LoVo (cell line): ENCODE results near the gene UBAC1.
"Not testable (repeated sequence)": the region's sequence is repeated elsewhere in the genome, so short reads cannot be mapped to it uniquely, and the experiment has no call there.

ENCODE experiments used
- DNase-seq: peaks from one replicate; pipeline ENCODE4 v3.0.0-alpha.2; 2016; ENCODE audit warnings: low spot score

Gene UBAC1

DNA sequence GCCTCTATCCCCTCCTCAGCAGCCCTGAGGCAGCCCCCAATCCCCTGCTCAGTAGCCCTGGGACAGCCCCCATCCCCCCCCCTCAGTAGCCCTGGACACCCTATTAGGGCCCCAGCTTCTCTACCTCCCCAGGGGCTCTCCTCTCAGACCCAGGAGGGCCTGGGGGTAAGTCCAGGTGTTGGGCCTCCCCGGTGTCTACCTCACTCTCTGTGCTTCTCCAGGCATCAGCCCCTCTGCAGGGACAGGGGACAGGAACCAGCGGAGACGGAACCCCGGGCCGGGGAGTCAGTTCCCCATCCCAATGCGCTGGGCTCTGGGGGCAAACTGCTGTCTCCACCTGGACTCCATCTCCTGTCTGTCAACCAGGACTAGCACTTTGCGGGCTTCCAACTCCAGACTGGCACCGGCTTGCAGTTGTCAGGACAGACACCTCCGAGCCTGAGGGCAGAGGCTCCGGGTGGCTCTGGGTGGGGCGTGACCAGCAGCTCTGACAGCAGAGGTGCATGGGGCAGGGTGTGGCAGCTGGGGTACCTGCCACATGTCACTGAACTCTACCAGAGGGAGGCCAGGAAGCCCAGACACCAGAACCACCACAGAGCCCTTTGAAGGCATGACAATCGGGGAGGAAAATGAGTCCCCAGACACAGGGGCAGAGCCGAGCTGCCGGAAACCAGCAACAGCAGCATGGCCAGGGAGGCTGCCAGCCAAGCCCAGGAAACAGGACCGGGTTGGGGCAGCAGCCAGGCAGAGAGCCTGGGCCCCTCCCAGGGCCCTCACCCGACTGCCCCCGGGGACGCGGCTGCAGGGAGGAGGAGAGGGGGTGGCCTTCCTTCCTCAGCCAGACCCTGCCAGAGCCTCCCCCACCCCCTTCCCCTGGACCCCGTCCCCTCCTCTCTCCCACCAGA is 17.7 kb upstream of the UBAC1 start:
- DNase-seq = no peak

DNA sequence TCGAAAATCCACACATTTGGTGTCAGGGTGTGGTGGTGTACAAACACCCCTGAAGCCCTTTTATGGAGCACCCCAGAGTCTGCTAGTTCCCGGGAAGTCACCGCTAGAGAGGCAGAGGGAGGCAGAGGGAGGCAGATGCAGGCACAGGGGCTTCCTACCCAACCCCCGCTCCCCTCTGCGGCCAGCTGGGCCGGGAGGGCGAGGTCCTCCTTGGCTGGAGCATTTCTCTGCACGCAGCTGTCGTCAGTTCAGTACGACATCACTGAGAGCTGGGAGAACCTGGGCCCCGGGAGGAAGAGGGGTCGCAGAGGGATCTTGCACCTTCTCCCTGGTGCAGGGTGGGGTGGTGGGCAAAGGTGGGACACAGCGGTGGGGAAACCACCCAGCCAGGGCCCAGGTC is 15.8 kb upstream of the UBAC1 start:
- DNase-seq = no peak

DNA sequence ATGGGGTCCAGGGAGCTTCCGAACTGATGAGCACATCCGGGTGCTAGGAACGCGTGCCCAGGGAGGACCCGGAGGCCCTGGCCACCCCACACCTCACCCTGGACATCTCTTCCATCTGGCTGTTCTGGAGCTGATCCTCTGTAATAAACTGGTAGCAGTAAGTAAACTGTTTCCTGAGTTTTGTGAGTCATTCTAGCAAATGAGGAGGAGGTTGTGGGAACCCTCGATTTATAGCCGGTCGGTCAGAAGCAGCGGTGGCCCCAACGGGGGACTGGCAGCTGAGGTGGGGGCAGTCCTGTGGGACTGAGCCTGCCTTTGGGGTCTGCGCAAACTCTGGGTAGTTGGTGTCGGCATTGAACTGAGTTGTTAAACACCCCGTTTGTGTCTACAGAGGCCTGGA is 15.4 kb upstream of the UBAC1 start:
- no peak for DNase-seq

DNA sequence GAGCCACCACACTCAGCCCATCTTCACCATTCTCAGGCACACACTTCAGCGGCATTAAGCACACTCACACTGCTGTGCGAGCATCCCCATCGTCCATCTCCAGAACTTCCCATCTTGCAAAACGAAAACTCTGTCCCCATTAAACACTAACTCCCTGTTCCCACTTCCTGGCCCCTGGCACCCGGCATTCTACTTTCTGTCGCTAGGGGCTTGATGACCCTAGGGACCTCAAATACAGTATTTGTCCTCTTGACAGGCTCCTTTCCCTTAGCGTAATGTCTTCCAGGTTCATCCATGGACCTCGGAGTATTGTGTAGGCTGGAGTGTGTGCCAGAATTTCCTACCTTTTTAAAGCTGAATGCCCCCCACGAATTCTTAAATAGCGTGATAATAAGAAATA is 14.7 kb upstream of the UBAC1 start:
- no peak for DNase-seq

DNA sequence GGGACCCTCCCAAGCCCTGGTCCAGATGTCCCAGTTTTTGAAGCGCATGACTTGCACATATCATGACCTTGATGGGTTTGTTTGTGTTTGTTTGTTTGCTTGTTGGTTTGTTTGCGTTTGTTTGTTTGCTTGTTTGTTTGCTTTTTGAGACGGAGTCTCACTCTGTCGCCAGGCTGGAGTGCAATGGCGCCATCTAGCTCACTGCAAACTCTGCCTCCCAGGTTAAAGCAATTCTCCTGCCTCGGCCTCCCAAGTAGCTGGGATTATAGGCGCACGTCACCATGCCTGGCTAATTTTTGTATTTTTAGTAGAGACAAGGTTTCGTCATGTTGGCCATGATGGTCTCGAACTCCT is 13.0 kb upstream of the UBAC1 start:
- no peak for DNase-seq

DNA sequence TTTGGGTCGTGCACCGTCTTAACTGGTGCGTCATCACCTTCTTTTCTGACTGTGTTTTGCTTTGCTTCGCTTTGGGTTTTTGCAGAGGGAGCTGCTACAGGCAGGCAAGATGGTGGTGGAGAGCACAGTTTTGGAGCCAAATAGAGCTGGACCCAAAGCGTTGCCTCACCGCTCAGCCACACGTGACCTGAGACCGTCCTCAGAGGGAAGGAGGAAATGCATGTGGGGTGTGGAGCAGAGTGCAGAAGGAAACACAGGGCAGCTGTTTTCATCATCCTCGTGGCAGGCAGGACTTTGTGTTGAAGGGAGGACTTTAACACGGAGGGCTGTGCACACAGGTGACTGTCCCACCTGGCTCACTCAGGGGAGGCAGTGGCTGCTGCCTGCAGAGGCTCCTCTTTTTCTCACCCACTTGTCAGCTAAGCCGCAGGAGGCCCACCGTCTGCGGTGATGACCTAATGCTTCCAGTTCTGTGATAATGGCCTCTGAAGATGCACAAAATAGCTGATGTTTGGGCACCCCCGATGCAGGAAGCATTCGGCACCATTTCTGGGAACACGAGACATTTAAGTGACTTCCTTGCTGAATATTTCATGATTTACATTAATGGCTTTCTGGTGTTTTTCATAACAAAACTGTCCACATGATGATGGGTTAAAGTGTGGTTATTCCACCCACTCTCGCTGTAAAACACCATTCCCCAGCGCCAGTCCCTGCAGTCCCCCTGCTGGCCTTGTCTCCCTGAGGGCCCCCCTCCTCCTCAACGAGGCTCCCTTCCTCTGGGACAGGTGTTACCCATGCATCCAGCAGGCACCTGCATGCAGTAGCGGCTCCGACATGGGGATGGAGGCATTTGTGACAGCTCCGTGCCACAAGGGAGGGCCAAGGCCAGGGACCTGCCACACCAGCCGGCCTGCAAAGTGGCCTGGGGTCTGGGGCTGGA is 12.4 kb upstream of the UBAC1 start:
- DNase-seq = no peak

DNA sequence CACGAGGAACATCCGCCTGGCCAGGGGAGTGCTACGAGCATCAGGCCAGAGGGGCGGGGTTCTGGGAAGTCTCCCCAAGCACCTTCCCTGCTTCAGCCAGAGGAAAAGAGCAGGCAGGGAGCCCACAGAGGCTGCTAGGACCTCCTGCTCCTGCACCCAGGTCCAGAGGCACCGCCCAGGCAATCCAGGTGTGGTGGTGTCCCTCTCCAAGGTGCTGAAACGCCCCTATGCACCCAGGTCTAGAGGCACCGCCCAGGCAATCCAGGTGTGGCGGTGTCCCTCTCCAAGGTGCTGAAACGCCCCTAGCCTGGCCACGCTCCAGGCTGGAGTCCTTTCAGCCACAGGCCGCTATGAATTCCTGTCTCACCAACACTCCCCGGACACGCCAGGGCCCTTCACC is 10.7 kb upstream of the UBAC1 start:
- DNase-seq = peak; percentile 83

DNA sequence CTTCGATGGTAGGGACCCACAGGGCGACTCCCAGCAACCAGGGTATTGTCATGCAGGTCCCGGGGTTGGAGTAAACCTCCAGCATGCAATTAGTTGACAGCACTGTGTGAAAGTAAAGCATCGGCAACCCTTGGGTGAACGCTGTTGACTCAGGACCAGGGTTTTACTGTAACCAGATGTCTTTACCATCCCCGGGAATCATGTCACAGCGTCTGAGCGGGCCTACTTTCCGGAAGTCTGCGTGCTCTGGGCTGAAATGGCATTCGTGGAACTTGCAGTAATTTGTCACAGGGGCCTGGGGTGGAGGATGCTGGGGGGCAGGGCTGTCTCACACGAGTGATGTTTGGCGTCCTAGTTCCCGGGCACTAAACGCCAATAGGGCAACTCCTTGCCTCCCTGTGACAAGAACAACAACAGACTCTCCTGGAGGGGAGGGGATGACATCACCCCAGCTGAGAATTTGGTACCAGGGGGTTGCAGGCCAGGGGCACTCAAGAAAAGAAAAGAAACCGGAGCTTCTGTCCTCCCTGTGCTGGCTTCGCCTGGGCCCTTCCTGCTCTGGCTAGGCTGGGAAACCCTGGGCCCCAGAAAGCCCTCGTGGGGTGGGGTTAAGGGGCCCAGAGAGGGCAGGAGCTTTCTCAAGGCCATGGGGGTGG is 10.1 kb upstream of the UBAC1 start:
- DNase-seq = no peak

DNA sequence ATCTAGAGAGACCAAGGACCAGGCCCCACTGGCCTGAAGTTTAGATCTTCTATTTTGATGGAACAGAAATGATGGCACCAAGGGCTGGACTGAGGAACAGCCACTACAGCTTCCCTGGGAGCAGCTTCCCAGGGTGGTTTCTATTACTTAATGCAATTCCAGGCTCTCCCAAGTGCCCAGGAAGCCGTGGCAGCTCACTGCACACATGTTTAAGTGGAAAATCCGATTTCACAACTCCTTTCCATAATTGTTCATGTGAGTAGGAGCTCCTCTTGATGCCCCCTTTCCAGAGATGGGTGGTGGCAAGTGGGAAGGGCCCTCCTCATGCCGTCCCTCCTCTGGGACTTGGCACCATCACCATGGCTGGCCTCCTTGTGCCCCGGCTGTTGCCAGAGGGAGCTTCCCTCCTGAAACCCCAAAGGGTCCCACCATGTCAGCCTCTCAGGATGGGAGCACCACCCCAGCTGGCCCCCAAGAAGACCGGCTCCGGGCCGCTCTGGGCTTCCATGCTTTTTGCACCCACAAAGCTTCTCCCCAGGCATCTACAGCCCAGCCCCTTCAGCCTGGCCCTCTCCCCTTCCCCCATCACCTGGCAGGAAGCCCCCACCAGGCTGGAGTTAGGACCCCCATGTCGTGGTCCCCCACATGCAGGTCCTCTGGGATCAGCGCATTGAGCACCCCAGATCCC is 9.1 kb upstream of the UBAC1 start:
- no peak for DNase-seq

DNA sequence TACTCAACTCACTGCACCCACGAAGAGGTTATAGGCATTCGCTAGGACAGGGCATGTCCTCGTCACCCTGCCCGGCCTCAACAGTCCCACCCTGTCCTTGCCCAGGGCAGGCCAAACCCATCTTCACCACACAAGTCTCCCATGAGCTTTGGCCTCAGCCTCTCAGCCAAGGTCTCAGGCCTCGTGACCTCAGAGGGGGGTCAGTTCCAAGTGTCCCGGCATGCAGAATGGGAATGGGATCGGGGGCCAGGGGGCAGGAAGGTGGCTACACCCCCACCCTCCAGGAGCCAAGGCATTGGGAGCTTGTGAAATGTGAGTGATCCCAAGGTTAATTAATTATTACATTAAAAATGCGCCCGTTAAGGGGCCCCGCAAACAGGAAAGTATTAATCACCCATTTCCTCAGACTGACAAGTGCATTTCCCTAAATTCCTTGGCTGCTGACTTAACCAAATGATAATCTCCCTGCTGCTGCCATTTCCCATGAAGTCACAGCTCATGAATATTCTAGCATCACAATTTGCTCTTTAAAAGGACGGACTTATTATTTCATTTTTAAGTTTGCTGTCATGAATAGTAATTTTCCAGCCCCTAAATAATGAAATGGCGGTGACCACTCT is 8.0 kb upstream of the UBAC1 start:
- DNase-seq = no peak

DNA sequence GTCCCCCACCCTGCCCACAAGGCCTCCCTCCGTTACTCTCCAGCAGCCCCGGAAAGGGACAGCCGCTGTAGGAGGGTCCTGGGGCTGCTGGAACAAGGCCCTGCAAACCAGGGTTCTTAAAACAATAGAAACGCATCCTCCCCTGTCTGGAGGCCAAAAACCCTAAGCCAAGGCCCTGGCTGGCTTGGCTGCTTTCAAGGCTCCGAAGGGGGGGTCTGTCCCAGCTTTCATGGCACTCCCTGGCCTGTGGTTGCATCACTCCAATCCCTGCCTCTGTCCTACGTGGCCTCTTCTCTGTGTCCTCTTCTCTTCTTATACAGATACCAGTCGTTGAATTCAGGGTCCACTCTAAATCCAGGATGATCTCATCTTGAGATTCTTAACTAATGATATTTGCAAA is 7.4 kb upstream of the UBAC1 start:
- DNase-seq = no peak

DNA sequence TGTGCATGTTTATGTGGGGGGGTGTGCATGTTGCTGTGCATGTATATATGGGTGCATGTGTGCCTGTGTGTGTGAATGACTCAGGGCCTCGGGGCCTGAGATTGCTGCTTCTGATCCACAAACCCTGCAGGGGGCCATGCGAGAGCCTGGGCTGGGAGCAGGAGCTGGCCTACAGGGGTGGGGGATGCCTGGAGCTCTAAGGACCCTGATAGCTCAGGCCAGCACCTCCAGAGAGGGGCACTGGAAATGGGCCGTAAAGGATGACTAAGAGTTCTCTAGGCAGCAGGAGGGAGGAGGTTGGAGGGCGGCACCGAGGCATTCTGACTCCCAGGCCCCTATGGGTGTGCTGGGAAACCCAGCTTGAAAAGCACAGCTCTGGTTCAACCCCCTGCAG is 6.9 kb upstream of the UBAC1 start:
- no peak for DNase-seq

DNA sequence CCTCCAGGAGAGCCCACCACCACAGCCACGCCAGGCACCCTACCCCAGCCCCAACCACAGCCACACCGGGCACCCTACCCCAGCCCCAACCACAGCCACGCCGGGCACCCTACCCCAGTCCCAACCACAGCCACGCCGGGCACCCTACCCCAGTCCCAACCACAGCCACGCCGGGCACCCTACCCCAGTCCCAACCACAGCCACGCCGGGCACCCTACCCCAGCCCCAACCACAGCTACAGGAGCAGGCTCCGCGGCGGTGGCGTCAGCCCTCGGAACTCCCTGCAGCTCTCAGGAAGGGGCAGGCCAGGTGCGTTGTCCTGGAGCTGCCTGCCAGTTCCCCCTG is 5.7 kb upstream of the UBAC1 start:
- DNase-seq = not testable (repeated sequence)

DNA sequence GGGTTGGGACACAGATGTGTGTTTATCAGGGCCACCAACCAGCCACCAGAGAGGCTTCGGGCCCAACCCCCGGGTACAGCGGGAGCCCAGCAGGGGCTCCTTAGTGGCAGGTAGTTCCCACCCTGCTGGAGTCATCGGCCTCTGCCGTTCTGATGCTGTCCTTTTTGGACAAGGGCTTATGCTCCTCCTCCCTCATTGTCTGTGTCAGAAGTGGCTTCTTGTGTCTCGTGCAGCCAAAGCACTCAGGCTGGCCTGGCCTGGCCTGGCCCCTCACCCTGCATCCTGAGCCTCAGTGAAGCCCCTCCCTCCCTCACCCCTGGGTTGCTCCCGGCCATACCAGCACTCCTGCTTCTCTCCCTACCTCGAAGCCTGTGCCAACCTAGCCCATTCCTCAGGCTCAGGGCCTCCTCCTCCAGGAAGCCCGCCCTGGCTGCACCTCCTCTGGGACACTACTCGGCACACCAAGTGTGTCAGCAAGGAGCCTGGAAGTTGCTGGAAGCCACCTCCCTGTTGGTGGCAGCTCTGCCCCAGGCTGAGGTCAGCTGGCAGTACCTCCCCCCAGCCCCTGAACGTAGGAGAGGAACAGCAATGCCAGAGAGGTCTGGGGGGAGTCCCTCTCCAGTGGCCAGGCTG is 4.1 kb upstream of the UBAC1 start:
- DNase-seq = no peak

DNA sequence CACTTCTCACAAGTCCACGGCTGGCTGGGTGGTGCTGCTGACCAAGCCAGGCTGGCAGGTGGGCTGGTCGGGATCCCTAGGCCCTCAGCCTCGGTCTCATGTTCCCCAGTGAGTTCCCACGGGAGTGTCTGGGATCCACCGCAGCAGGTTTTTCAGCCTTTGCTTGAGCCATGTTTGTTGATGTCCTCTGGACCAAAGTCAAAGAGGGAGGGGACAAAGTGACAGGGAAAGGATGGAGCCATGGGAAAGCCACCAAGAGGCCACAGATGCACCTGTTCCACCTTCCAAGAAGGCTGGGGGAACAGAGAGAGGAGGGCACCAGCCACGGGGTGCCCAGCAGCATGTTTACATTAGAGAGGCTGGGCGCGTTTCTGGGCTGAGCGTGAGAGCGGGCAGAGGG is 2.8 kb upstream of the UBAC1 start:
- no peak for DNase-seq

DNA sequence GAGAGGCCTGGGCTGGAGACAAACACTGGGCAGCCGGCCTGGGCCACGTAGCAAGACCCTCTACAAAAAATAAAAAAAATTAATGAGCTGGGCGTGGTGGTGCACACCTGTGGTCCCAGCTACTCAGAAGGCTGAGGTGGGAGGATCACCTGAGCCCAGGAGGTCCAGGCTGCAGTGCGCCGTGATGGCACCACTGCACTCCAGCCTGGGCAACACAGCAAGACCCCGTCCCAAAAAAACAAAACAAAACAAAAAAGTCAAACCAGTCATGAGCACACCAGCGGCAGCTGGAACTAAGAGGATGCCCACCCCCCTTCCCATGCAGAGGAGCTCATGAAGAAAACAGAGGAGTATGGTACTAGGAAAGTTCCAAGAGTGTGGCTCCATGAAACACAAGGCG is 2.2 kb upstream of the UBAC1 start:
- no peak for DNase-seq

DNA sequence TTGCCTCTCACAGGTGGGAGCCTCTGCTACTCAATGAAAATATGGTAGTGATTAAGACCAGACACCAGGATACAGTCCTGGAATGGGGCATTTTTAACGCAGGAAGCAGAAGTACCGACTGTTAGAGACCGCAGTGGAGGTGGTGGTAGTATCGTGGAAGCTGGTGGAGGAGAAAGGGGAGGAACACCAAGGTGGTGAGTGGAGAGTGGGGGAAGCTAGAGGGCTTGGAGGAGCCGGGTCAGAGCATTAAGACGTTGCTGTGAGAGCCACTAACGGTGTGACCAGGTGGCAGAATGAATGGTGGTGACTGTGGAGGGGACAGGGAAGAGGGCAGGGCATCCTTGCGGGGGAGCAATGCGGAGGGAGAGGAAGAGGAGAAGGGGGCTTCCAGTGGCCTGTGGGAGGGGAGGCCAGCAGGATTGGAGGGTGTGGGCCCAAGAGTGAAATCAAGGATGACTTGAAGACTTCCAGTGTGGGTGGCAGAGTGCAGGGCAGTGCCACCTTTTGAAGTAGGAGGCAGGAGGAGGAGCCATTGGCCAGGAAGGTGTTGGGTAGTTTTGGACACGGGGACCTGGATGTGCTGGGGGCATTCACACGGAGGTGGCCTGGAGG is 1.6 kb upstream of the UBAC1 start:
- no peak for DNase-seq

DNA sequence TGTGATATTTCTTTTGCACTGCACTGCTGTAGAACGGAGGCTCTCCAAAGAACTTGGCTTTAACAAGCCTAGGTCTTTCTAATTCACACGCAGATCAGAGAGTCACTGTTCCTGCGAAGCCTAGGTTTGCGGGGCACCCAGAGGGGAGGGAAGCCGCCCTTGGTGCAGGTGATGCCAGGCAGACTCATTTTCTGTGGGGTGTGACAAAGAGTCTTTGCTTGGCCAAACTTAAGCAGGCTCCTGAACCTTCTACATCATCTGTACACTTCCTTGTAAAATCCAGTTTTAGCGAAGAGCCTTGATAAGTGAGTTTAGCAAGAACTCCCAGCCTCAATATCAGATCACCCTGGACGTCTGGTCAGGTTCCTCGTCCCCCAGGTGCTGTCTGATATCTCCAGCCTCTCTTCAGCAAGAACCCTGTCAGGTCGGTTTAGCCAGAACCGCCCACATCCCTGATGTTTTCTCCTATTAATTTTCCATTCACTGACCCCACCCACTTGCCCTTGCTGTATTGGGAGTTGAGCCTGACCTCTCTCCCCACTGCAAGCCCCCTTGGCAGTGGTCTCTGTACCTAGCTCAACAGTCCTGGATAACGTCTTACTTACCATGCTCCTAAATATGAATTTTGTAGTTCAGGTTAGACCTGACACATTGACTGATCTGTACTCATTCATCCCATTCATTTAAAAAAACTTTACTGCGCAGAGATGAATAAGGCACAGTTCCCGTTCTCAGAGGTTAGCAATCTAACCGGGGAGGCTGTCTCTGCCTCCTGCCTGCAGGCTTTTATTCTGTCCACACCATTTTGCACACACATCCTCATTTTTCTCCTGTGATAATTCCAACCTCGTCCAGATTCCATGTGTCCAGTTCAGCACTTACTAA is 880 bp upstream of the UBAC1 start:
- DNase-seq = no peak

DNA sequence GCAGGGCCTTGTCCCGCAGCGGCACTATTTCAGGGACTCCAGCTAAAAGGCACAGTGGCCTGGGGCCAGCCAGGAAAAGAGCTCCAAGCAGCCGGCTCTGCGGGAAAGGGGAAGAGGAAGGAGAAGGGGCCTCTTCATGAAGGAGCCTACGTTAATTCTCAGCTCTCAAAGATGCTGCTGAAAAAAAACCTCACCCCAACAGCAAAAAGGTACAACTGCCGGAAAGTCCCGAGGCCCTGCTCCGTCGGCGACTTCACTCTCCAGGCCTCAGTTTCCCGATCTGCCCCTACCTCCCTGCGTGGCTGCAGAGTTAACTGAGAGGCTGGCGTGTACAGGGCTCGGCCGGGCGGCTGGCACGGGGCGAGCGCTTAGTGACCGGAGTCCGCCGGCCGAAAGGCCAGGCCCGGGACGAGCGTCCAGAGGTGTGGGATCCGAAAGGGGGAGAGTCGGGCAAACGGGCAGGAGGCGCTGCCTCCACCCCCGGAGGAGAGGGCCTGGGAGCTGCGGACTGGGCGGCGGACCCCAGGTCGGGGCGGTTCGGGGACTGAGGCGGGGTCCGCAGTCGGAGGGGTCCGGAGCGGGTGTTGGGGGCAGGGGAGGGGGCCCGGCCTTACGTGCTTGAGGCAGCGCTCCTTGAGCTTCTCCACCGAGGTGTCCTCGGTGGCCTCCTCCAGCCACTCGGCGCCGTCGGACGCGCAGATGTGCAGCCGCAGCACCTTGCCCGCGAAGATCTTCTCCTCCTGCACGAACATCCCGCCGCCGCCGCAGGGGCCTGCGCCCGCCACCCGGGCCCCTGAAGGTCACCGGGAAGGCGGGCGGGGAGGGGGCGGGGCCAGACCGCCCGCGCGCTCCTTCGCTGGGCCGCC is 529 bp downstream of the UBAC1 start:
- DNase-seq = no peak
